Measurements from ENCODE around the gene PMVK.
A peak's percentile ranks its signal among the peaks of the same experiment; 100 is the strongest.

PMVK gene

GRCh38 chr1:154945962-154946850, 9.7 kb upstream of the PMVK start:
- no peak for DNase-seq

DNA sequence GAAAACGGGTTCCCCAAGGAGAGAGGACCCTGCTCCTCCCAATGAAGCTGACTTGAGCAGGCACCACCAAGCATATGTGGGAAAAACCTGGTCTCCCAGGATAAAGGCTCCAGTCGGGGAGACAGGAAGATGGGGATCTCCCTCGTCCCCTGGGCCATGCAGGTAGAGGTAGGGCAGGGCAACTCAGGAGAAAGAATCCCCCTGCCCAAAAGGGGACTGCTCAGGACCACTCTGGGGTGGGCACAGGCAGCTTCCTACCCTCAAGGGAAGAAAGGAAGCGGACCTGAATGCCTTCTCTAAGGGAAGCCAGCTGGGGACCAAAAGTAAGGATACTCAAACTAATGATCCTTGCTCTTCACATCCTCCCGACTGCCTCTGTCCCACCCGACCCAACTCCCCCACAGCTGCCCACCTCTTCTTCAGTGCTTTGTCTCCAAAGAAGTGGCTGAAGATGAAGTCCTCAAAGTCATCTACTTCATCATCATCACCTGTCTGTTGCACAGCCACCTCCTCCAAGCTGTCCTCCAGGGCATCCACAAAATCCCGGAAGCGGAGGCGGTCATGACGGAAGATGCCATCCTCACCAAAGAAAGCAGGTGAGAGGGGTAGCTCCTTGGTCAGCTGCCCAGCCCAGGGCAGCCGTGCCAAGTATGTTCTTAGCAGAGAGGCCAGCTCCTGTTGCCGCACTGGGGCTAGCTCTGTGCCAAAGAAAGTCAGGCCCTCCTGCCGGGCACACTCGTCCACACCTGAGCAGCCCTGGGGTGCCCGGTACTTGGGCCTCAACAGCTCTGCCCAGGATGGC, 8.8 kb upstream of the PMVK start:
- DNase-seq, result no peak

DNA sequence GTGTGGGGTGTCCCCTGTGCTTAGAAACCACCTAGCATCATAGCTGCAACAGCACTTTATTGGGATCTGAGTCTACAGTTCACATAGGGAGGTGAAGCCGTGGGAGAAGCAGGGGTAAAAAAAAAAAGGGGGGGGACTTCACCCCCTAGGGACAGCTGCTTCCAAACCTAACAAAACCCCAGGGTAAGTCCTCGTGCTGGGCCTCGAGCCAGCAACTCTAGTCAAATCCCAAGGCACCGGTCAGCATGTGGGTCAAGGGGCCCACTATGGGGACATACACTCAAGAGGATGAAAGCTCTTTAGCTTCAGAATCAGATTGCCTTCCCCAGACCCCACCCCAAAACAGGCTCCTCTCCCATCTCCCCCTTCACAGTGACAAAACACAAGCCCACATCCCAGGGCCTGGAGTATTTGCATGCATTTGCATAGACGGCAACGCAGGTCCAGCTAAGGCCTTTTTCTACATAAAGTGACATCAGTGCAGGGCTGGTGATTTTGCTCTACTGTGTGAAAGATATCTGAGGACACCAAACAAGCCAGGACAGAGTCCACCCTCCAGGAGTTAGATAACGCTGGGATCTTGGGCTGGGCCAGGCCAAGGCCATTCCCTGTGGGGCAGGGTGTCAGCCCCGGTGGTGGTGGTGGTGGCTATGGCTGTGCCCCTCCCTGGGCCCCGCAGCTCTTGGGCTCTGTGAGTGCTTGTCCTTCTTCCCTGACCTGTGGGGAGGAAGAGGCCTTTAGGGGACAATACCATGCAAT, 8.1 kb upstream of the PMVK start:
- no peak for DNase-seq

GRCh38 chr1:154943649-154944400, 7.3 kb upstream of the PMVK start:
- DNase-seq, result peak; percentile 17

DNA sequence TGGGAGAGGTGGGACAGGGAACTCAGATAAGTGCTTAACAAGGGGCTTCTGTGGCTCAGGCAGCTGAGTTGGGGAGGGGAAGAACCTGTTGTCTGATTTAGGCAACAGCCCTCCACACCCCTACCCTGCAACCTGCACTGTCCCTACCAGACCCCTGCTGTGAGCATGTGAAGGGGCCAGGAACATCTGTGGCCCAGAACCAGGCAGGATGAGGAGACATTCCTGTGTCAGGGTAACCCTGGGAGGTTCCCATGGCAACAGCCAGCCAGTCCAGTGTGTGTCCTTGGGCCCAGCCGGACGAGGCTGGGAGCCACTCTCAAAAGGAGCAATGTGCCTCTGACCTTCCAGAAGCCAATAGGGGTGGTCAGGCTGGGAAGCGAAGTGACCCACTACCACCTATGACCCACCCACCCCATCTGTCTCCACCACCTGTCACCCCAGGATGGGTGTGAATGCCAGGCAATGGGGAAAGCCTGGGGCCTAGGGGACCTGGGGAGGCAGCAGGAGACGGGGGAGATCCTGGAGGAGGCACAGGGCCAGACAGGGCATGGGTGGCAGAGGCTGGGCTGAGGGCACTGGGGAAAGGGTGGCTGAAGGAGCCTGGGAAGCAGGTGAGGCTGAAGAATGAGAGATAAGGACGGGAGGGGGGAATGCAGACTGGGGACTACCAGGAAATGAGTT, 5.0 kb upstream of the PMVK start:
- no peak for DNase-seq

- DNase-seq, result no peak
Measured at GRCh38 chr1:154940651-154941194, 4.2 kb upstream of the PMVK start.

DNA sequence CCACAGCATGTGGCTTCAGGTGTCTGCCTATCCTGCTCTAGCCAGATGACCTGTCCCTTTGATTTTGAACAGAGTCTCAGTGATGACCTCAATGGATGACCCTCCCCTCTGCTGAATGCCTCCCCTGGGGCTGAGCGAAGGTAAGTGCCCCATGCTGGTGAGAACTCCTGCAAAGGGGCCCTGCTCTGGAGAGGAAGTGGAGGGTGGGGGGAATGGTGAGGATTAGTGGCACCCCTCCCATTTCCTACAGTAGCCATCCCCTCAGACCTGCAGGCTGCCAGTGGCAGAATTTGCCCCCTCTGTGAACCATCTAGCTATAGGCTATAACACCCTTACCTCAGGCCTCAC, 3.7 kb upstream of the PMVK start:
- no peak for DNase-seq

DNA sequence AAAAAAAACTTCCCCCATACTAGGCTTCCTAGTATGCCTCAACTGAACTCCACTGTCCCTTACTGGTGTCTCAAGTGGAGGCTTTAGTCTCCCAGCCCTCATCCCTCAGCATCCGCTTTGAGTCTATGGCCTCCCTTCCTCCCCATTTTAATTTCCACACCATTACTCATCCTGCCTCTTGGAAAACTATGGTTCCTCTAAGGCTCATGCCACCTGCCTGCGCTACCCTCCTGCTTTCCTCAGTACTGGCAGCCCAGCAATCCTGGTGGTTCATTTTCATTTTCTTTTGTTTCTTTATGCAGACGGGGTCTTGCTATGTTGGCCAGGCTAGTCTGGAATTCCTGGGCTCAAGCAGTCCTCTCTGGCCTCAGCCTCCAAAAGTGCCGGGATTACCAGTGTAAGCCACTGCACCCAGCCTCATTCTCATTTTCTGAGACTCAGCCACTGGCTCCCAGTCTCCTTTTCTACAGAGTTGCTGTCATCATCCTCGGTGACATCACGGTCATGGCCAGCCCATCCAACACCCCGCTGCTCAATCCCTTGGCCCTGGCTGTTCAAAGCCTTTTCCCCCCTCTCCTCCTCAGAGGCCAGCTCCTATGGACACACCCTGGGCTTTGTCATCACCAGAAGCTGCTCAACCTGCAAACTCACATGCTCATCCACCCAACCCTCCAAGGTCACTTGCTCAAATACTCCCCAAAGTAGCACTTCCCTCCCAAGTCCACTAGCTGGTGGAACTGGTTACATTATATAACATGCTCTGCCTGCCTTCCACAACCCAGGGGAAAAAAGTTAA, 2.3 kb upstream of the PMVK start:
- DNase-seq, result no peak

DNA sequence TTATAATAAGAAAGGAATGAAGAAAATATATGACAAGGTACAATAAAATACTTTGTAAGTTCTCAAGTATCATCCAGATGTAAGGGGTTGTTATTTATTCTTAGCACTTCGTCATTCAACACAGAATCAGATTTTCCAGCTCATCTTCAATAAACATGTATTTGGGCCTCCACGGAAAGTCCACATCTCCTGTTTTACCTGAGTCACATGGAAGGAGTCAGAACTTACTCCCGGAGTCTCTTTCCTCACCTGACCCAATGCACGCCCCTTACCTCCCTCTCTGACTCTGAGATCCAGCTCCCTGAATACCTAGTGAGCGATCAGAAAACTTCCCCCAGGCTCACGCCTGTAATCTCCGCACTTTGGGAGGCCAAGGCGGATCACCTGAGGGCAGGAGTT, 1.5 kb upstream of the PMVK start:
- no peak for DNase-seq

DNA sequence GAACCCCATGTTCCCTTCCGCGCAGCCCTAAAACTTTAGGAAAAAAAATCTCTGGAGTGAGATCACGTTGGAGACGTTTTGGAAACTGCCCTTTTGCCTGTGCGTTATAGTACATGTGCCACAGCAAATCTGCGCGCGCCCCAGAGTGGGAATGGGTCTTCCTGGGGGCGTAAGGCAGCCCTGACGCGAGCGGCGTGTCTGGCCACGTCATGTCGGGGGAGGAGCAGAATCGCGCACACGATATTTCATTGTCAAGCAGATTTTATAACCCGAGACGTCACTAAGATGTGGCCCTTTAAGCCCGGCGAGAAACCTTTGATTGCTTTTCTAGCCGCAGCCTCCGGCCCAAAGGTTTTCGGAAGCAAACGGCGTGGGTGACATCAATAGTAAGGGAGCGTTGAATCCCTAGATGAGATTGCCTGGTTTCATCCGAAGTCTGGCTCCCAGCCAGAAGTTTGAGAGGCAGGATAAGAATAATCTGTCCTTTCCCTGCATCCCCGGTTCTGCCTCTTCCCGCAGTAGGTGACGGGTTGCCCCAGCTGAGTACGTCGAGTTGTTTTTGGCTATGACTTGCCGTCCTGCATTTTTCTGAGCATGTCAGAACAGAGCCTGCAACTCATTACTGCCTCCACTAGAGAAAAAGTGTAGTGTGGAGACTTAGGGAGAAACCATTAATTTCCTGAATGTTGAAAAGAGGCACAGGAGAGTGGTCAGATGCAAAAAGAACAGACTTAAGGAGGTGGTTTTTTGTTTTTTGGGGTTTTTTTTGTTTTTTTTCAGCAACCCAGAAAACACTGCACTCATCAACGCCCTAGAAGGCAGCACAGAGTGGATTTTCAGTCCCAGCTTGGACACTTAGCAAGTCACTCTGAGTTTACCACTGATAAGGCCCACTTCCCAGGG, 817 bp upstream of the PMVK start:
- peak; percentile 96 for DNase-seq

- no peak for DNase-seq
Measured at GRCh38 chr1:154935749-154936554, 567 bp downstream of the PMVK start.

GRCh38 chr1:154934358-154934948, 2.1 kb downstream of the PMVK start:
- DNase-seq, result no peak

GRCh38 chr1:154931940-154932487, 4.5 kb downstream of the PMVK start:
- DNase-seq, result no peak

DNA sequence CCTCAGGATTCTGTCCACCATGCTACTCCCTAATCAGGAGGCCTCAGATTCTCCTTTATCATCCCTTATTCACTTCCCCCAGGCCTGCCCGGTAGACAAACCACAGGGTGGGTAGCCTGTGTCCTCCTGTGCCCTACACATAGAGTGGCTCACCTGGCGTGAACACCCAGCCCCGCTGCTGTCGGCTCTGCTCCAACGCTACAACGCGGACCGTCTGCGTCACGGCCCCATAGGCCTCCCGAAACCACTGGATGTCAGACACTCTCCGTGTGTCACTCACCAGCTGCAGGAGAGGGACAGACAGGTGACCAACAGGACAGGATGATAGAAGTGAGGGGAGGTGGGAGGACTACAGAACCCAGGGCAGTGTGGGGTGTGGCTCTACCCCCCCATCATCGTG, 10.3 kb downstream of the PMVK start:
- DNase-seq, result no peak

GRCh38 chr1:154925335-154926170, 11.0 kb downstream of the PMVK start:
- DNase-seq, result no peak

GRCh38 chr1:154923695-154924094, 12.8 kb downstream of the PMVK start:
- no peak for DNase-seq

DNA sequence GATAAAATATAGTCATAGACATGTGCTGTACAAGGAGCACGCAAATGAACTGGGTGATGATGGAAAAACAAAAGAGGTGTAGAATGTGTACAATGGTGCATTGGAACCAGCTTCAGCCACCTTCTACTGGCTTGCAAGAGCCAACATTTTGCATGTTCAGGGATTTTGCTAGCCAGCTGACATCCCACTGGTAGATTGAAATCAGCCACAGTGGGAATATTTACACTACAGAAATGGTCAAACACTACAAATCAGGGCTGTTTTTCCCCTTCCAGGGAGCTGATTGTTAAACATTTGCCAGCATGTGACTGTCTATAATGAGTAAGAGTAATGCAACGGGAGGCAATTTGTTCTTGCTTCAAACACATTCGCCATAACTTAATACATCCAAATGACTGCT, 23.2 kb downstream of the PMVK start:
- DNase-seq, result no peak
